ENCODE measurements around the gene EYA2. TPM values are rescaled to one million over a fixed set of nuclear protein-coding genes. Genes with fewer than 3 reads are reported as not detected.

EYA2 gene
- total RNA-seq, 1 experiment from 2014 or later: 0.74 TPM

GRCh38 chr20:47057661-47058060 lies 163.0 kb downstream of the EYA2 start:
- no peak for DNase-seq
- no peaks in the 10 kb centered on the region for H3K4me1 Mint-ChIP-seq
- H3K36me3 Mint-ChIP-seq (ENCODE audit: insufficient read depth in 1 of 3, low read depth in 3 of 3): no peaks in the 10 kb centered on the region
- H3K4me2 ChIP-seq (ENCODE audit: insufficient read depth, insufficient read length, low read length): no peak overlapping the region
- no peak overlapping the region for H4K8ac ChIP-seq (replicated peaks; ENCODE audit: insufficient read length, low read depth, low read length)
- H2BK20ac ChIP-seq (ENCODE audit: low read depth, low read length, poor library complexity, severe bottlenecking): no peak overlapping the region
- H4K5ac ChIP-seq (ENCODE audit: insufficient read length, low read depth, low read length): no peak overlapping the region
- no CpG with 5 or more reads among the region's 3 CpGs for WGBS (ENCODE audit: extremely low coverage, insufficient read length, low lambda C conversion rate)
- no peaks in the 10 kb centered on the region for H4K20me1 ChIP-seq (ENCODE audit: control insufficient read depth, insufficient read depth, insufficient read length)
- H2BK120ac ChIP-seq (ENCODE audit: low read depth, low read length, poor library complexity, severe bottlenecking): no peak overlapping the region
- H2BK15ac ChIP-seq (ENCODE audit: low read depth, low read length): no peak overlapping the region
- H3K14ac ChIP-seq (ENCODE audit: insufficient read depth, low read length): no peak overlapping the region
- H3K4me3 Mint-ChIP-seq: no peak overlapping the region
- H3K27me3 Mint-ChIP-seq (ENCODE audit: low read depth): peaks cover 1% of the 10 kb centered on the region
- H3K4ac ChIP-seq (ENCODE audit: low read depth, low read length): no peak overlapping the region
- H3K79me2 ChIP-seq (ENCODE audit: insufficient read depth, low read length): no peaks in the 10 kb centered on the region
- TF ChIP-seq CTCF (conservative IDR thresholded peaks at IDR 0.05): no peak
- no peak overlapping the region for H2AK5ac ChIP-seq (ENCODE audit: insufficient read length, low read length)
- no peak overlapping the region for H3T11ph ChIP-seq (ENCODE audit: low read length)
- no peak overlapping the region for H4K91ac ChIP-seq (ENCODE audit: insufficient read length, low read depth, low read length)
- no peak overlapping the region for H2BK12ac ChIP-seq (ENCODE audit: insufficient read length, low read depth, low read length)
- no peak overlapping the region for H2AFZ ChIP-seq (ENCODE audit: low read length)
- no peak overlapping the region for H3K56ac ChIP-seq (ENCODE audit: insufficient read length, low read depth, low read length)
- H3K27ac Mint-ChIP-seq: no peak overlapping the region; a peak in 1 of 7 replicates
- H3K23me2 ChIP-seq (ENCODE audit: insufficient read length, low read depth, low read length, poor library complexity, severe bottlenecking): no peaks in the 10 kb centered on the region
- H3K79me1 ChIP-seq (ENCODE audit: insufficient read depth, low read depth, low read length, poor library complexity, severe bottlenecking): no peaks in the 10 kb centered on the region
- no peaks in the 10 kb centered on the region for H3K9me3 ChIP-seq (ENCODE audit: control insufficient read depth, low read depth, low read length)
- H3K27me3 ChIP-seq (ENCODE audit: insufficient read depth, low read length): no peaks in the 10 kb centered on the region
- H3K9ac ChIP-seq (ENCODE audit: extremely low read depth, insufficient read length, low read length): no peak overlapping the region
- H3K27ac ChIP-seq (ENCODE audit: insufficient read length, low read depth, low read length): no peak overlapping the region
- no peak overlapping the region for H3K18ac ChIP-seq (ENCODE audit: insufficient read length, low read depth, low read length)
- H3K4me1 ChIP-seq (ENCODE audit: insufficient read depth, low read length): no peaks in the 10 kb centered on the region
- H3K23ac ChIP-seq (ENCODE audit: insufficient read length, low read depth, low read length): no peak overlapping the region
- no peaks in the 10 kb centered on the region for H3K9me3 Mint-ChIP-seq
- H2BK5ac ChIP-seq (ENCODE audit: insufficient read length, low read length): no peak overlapping the region
